HEK293 (cell line): ENCODE measurements around the gene OR56A1.

ENCODE experiments used
- CTCF ChIA-PET: fragments of 350-600 bp; formaldehyde crosslinking; extraction: SDS; loops from one replicate; lab custom pipeline; 2021; ENCODE audit warnings: antibody characterized with exemption; lab: Yijun Ruan, JAX
- POLR2A ChIA-PET: fragments of 300-600 bp; formaldehyde crosslinking; extraction: SDS; loops from one replicate; lab custom pipeline; 2020; ENCODE audit warnings: antibody characterized with exemption, inconsistent platforms; lab: Yijun Ruan, JAX
- H3K27ac ChIP-seq: fragments of 200-500 bp; sonication (Bioruptor generic); 2 replicates; pipeline ENCODE4 v1.5.1; 2014; ENCODE audit warnings: low read depth, low read length, control low read depth, inconsistent platforms; ENCODE audit errors: extremely low read depth
- H3K36me3 ChIP-seq, 2 experiments: fragments of 200-500 bp in 1 of 2; sonication (Bioruptor generic) in 1 of 2; 1 replicate in 1 of 2; 2 replicates in 1 of 2; pipeline ENCODE4 v1.5.1; 2014 to 2017; ENCODE audit warnings: inconsistent platforms in 2 of 2, low read length in 2 of 2; ENCODE audit not compliant: control insufficient read depth in 2 of 2, insufficient read depth in 1 of 2
- H3K4me1 ChIP-seq: fragments of 200-500 bp; sonication (Bioruptor generic); 2 replicates; pipeline ENCODE4 v1.5.1; 2014; ENCODE audit warnings: mild to moderate bottlenecking, low read length, inconsistent platforms; ENCODE audit not compliant: control insufficient read depth, insufficient read depth
- H3K4me3 ChIP-seq: 2 replicates; pipeline ENCODE4 v1.5.1; 2011; ENCODE audit warnings: low read depth, mild to moderate bottlenecking, control low read depth, low read length, moderate library complexity
- H3K9me3 ChIP-seq: fragments of 200-500 bp; sonication (Bioruptor generic); 2 replicates; pipeline ENCODE4 v1.5.1; 2014; ENCODE audit warnings: low read depth, low read length, inconsistent platforms; ENCODE audit not compliant: control insufficient read depth, insufficient read depth
- KLF16 ChIP-seq: fragments of 450-650 bp; formaldehyde crosslinking; IDR thresholded peaks from 2 replicates; pipeline ENCODE4 v1.5.1; 2017; ENCODE audit warnings: missing biosample characterization, missing genetic modification characterization
- TRIM28 ChIP-seq: IDR thresholded peaks from 2 replicates; pipeline ENCODE4 v1.6.1; 2011; ENCODE audit warnings: low read length, control low read depth, borderline replicate concordance
- ZBTB17 ChIP-seq: fragments of 450-650 bp; formaldehyde crosslinking; IDR thresholded peaks from 2 replicates; pipeline ENCODE4 v1.5.1; 2016; ENCODE audit warnings: missing biosample characterization, missing genetic modification characterization
- ZIC2 ChIP-seq: fragments of 450-650 bp; formaldehyde crosslinking; IDR thresholded peaks from 2 replicates; pipeline ENCODE4 v1.5.1; 2016; ENCODE audit warnings: missing biosample characterization, missing genetic modification characterization
- ZNF10 ChIP-seq: fragments of 450-650 bp; formaldehyde crosslinking; IDR thresholded peaks from 2 replicates; pipeline ENCODE4 v1.5.1; 2017; ENCODE audit warnings: missing biosample characterization, missing genetic modification characterization
- ZNF174 ChIP-seq: fragments of 450-650 bp; formaldehyde crosslinking; IDR thresholded peaks from 2 replicates; pipeline ENCODE4 v1.5.0; 2017; ENCODE audit warnings: missing biosample characterization, mild to moderate bottlenecking, missing genetic modification characterization
- ZNF223 ChIP-seq: fragments of 450-650 bp; formaldehyde crosslinking; IDR thresholded peaks from 2 replicates; pipeline ENCODE4 v1.5.1; 2016; ENCODE audit warnings: missing biosample characterization, missing genetic modification characterization
- ZNF239 ChIP-seq: fragments of 450-650 bp; formaldehyde crosslinking; IDR thresholded peaks from 2 replicates; pipeline ENCODE4 v1.5.1; 2016; ENCODE audit warnings: missing biosample characterization, missing genetic modification characterization
- ZNF426 ChIP-seq: fragments of 450-650 bp; formaldehyde crosslinking; IDR thresholded peaks from 2 replicates; pipeline ENCODE4 v1.5.1; 2017; ENCODE audit warnings: missing biosample characterization, missing genetic modification characterization, mild to moderate bottlenecking, inconsistent platforms, moderate library complexity
- ZNF530 ChIP-seq: fragments of 450-650 bp; formaldehyde crosslinking; IDR thresholded peaks from 2 replicates; pipeline ENCODE4 v1.5.1; 2016; ENCODE audit warnings: low read depth, missing biosample characterization, missing genetic modification characterization
- ZNF571 ChIP-seq: fragments of 450-650 bp; formaldehyde crosslinking; IDR thresholded peaks from 2 replicates; pipeline ENCODE4 v1.5.0; 2017; ENCODE audit warnings: missing biosample characterization, missing genetic modification characterization
- ZNF596 ChIP-seq: fragments of 450-650 bp; IDR thresholded peaks from 2 replicates; pipeline ENCODE4 v1.5.0; 2018; ENCODE audit warnings: missing biosample characterization, mild to moderate bottlenecking, missing genetic modification characterization, moderate library complexity
- ZNF654 ChIP-seq: fragments of 450-650 bp; formaldehyde crosslinking; IDR thresholded peaks from 2 replicates; pipeline ENCODE4 v1.5.1; 2016; ENCODE audit warnings: low read depth, missing biosample characterization, missing genetic modification characterization
- ZNF664 ChIP-seq: fragments of 450-650 bp; formaldehyde crosslinking; IDR thresholded peaks from 2 replicates; pipeline ENCODE4 v1.5.1; 2016; ENCODE audit warnings: missing biosample characterization, missing genetic modification characterization
- ZSCAN30 ChIP-seq: fragments of 450-650 bp; IDR thresholded peaks from 2 replicates; pipeline ENCODE4 v1.5.1; 2018; ENCODE audit warnings: missing biosample characterization, mild to moderate bottlenecking, missing genetic modification characterization, moderate library complexity
- TF ChIP-seq, protein P1 (sequence below): fragments of 450-650 bp; formaldehyde crosslinking; conservative IDR thresholded peaks from 2 replicates; pipeline ENCODE4 v1.5.1; 2016; ENCODE audit warnings: low read depth, missing biosample characterization, missing genetic modification characterization
- TF ChIP-seq, protein P2 (sequence below): fragments of 450-650 bp; formaldehyde crosslinking; IDR thresholded peaks from 2 replicates; pipeline ENCODE4 v1.5.1; 2016; ENCODE audit warnings: missing biosample characterization, missing genetic modification characterization
- TF ChIP-seq, protein P3 (sequence below): fragments of 450-650 bp; formaldehyde crosslinking; IDR thresholded peaks from 2 replicates; pipeline ENCODE4 v1.5.1; 2016; ENCODE audit warnings: missing biosample characterization, missing genetic modification characterization
- TF ChIP-seq, protein P4 (sequence below): fragments of 450-650 bp; formaldehyde crosslinking; IDR thresholded peaks from 2 replicates; pipeline ENCODE4 v1.5.1; 2016; ENCODE audit warnings: missing biosample characterization, missing genetic modification characterization
- TF ChIP-seq, protein P5 (sequence below): fragments of 450-650 bp; formaldehyde crosslinking; IDR thresholded peaks from 2 replicates; pipeline ENCODE4; 2016; ENCODE audit warnings: missing biosample characterization, missing genetic modification characterization
- TF ChIP-seq, protein P6 (sequence below): fragments of 450-650 bp; formaldehyde crosslinking; IDR thresholded peaks from 2 replicates; pipeline ENCODE4 v1.5.1; 2016; ENCODE audit warnings: missing biosample characterization, missing genetic modification characterization

The OR56A1 gene

DNA sequence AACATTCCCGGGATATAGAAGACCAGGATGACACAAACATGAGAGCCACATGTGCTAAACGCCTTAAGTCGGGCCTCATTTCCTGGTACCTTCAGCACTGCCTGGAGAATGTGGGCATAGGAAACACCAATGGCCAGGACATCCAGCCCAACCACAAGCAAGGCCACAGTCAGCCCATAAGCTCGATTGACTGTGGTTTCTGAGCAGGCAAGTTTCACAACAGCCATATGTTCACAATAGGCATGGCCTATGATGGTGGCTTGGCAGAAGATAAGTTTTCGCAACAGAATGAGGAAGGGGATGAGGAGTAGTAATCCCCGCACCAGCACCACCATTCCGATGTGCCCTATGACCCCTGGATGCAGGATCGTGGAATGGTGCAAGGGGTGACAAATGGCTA is 26.9 kb upstream of the OR56A1 start (continued):
- TF ChIP-seq, protein P1, sequence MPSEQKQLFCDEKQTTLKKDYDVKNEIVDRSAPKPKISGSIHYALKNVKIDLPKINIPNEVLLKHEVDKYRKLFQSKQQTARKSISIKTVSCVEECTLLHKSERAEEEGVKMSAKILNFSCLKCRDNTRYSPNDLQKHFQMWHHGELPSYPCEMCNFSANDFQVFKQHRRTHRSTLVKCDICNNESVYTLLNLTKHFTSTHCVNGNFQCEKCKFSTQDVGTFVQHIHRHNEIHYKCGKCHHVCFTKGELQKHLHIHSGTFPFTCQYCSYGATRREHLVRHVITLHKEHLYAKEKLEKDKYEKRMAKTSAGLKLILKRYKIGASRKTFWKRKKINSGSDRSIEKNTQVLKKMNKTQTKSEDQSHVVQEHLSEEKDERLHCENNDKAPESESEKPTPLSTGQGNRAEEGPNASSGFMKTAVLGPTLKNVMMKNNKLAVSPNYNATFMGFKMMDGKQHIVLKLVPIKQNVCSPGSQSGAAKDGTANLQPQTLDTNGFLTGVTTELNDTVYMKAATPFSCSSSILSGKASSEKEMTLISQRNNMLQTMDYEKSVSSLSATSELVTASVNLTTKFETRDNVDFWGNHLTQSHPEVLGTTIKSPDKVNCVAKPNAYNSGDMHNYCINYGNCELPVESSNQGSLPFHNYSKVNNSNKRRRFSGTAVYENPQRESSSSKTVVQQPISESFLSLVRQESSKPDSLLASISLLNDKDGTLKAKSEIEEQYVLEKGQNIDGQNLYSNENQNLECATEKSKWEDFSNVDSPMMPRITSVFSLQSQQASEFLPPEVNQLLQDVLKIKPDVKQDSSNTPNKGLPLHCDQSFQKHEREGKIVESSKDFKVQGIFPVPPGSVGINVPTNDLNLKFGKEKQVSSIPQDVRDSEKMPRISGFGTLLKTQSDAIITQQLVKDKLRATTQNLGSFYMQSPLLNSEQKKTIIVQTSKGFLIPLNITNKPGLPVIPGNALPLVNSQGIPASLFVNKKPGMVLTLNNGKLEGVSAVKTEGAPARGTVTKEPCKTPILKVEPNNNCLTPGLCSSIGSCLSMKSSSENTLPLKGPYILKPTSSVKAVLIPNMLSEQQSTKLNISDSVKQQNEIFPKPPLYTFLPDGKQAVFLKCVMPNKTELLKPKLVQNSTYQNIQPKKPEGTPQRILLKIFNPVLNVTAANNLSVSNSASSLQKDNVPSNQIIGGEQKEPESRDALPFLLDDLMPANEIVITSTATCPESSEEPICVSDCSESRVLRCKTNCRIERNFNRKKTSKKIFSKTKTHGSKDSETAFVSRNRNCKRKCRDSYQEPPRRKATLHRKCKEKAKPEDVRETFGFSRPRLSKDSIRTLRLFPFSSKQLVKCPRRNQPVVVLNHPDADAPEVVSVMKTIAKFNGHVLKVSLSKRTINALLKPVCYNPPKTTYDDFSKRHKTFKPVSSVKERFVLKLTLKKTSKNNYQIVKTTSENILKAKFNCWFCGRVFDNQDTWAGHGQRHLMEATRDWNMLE (tag by site-specific recombination) = no peak

DNA sequence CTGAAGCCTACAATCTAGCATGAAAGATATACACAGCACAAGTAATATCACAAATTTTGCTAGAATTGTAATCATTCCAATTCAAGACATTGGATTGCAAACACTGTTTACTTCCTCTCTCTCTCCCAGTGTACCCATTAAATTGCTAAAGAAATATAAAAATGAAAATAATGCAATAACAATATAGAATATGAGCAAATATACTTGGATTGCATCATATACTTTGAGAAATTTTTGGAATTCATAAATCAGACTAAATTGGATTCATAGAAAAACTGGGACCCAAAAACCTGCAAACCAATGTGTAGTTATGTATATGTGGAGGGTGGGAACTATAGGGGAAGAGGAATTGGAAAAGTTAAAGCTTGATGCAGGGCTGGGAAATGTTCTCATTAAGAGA is 25.0 kb upstream of the OR56A1 start:
- POLR2A ChIA-PET = no interaction called here
- CTCF ChIA-PET = no interaction called here
- H3K36me3 ChIP-seq = no peaks in the 10 kb centered on the region

More for the DNA sequence above, 25.0 kb upstream of the OR56A1 start:
- H3K27ac ChIP-seq = no peak overlapping the region
- TF ChIP-seq ZNF239 (tag by site-specific recombination) (no peak), ZNF10 (tag by site-specific recombination) (no peak), KLF16 (tag by site-specific recombination) (no peak), ZNF596 (tag by site-specific recombination) (no peak), ZNF426 (no peak), ZNF664 (tag by site-specific recombination) (no peak), ZIC2 (tag by site-specific recombination) (no peak), ZBTB17 (tag by site-specific recombination) (no peak), ZNF223 (tag by site-specific recombination) (no peak), TRIM28 (no peak), ZNF654 (no peak), ZSCAN30 (tag by site-specific recombination) (no peak), ZNF571 (no peak), ZNF174 (tag by site-specific recombination) (no peak), ZNF530 (tag by site-specific recombination) (no peak)
- TF ChIP-seq, protein P2, sequence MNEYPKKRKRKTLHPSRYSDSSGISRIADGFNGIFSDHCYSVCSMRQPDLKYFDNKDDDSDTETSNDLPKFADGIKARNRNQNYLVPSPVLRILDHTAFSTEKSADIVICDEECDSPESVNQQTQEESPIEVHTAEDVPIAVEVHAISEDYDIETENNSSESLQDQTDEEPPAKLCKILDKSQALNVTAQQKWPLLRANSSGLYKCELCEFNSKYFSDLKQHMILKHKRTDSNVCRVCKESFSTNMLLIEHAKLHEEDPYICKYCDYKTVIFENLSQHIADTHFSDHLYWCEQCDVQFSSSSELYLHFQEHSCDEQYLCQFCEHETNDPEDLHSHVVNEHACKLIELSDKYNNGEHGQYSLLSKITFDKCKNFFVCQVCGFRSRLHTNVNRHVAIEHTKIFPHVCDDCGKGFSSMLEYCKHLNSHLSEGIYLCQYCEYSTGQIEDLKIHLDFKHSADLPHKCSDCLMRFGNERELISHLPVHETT (tag by site-specific recombination) = no peak
- TF ChIP-seq, protein P3, sequence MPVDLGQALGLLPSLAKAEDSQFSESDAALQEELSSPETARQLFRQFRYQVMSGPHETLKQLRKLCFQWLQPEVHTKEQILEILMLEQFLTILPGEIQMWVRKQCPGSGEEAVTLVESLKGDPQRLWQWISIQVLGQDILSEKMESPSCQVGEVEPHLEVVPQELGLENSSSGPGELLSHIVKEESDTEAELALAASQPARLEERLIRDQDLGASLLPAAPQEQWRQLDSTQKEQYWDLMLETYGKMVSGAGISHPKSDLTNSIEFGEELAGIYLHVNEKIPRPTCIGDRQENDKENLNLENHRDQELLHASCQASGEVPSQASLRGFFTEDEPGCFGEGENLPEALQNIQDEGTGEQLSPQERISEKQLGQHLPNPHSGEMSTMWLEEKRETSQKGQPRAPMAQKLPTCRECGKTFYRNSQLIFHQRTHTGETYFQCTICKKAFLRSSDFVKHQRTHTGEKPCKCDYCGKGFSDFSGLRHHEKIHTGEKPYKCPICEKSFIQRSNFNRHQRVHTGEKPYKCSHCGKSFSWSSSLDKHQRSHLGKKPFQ (tag by site-specific recombination) = no peak
- TF ChIP-seq, protein P4, sequence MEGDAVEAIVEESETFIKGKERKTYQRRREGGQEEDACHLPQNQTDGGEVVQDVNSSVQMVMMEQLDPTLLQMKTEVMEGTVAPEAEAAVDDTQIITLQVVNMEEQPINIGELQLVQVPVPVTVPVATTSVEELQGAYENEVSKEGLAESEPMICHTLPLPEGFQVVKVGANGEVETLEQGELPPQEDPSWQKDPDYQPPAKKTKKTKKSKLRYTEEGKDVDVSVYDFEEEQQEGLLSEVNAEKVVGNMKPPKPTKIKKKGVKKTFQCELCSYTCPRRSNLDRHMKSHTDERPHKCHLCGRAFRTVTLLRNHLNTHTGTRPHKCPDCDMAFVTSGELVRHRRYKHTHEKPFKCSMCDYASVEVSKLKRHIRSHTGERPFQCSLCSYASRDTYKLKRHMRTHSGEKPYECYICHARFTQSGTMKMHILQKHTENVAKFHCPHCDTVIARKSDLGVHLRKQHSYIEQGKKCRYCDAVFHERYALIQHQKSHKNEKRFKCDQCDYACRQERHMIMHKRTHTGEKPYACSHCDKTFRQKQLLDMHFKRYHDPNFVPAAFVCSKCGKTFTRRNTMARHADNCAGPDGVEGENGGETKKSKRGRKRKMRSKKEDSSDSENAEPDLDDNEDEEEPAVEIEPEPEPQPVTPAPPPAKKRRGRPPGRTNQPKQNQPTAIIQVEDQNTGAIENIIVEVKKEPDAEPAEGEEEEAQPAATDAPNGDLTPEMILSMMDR (tag by site-specific recombination) = no peak
- TF ChIP-seq, protein P5, sequence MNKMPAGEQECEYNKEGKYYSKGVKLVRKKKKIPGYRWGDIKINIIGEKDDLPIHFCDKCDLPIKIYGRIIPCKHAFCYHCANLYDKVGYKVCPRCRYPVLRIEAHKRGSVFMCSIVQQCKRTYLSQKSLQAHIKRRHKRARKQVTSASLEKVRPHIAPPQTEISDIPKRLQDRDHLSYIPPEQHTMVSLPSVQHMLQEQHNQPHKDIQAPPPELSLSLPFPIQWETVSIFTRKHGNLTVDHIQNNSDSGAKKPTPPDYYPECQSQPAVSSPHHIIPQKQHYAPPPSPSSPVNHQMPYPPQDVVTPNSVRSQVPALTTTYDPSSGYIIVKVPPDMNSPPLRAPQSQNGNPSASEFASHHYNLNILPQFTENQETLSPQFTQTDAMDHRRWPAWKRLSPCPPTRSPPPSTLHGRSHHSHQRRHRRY (tag by site-specific recombination) = no peak
- TF ChIP-seq, protein P6, sequence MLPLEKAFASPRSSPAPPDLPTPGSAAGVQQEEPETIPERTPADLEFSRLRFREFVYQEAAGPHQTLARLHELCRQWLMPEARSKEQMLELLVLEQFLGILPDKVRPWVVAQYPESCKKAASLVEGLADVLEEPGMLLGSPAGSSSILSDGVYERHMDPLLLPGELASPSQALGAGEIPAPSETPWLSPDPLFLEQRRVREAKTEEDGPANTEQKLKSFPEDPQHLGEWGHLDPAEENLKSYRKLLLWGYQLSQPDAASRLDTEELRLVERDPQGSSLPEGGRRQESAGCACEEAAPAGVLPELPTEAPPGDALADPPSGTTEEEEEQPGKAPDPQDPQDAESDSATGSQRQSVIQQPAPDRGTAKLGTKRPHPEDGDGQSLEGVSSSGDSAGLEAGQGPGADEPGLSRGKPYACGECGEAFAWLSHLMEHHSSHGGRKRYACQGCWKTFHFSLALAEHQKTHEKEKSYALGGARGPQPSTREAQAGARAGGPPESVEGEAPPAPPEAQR = no peak
- H3K9me3 ChIP-seq = no peaks in the 10 kb centered on the region
- no peaks in the 10 kb centered on the region for H3K4me1 ChIP-seq
- no peak overlapping the region for H3K4me3 ChIP-seq
